Hepatic stellate cell (primary cell): Measurements from ENCODE around the gene TUBB2B.
"Not testable (repeated sequence)": the region's sequence is repeated elsewhere in the genome, so short reads cannot be mapped to it uniquely, and the experiment has no call there.

Experiments used
- DNase-seq: peaks from one replicate; pipeline ENCODE4 v3.0.0; 2011; ENCODE audit warnings: low spot score

The TUBB2B gene

DNA sequence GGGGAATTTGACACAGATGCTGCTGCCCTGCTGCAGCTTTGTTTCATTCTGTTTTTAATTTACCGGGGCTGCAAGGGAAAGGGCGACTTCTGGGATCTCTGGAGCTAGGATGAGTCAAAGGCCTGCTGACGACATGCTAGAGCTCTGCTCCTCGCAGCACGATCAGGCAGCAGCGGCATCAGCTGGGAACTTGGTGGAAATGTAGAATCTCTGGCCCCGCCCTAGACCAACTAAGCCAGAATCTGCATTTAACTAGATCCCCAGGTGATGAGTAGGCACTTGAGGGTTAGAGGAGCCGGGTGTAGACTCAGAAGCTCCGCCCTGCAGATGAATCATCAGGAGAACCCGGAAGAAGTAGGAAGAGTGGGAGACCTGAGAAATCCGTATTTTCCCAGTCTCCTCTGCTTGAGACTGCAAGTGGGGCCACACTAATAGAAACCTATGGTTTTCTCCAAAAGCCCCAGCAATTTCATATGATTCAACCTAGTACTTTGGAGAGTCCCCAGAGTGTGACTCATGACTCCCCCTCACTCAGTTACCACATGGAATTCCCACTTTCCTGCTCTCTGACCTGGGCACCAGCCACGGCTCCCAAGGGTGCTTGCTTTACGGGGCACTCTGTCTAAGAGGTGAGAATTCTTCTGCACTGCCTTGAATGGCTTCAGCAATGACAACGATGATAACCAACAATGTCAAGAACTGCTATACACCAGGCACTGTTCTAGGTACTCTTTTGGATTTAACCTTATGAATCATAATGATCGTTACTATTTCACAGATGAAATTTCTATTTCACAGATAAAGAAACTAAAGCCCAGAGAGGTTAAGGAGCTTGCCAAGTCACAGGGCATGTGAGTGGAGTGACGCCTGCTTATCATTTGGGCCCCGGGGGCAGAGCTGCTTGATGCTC lies 18.1 kb downstream of the TUBB2B start:
- DNase-seq: no peak

DNA sequence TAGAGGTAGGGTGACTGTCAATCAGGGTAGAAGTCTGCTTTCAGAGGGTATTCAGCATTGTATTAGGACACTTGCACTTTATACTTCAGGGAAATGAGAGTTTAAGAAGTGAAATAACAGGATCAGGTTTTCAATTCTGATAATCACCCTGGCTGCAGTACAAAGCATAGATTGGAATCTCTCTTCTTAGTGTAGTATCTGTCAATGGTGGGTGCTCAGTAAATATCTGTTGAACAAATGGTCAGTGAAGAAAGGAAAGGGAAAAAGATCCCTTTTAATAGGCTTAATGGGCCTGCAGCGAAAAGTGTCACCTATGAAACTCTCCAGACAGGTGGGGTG lies 18.7 kb downstream of the TUBB2B start:
- no peak for DNase-seq

DNA sequence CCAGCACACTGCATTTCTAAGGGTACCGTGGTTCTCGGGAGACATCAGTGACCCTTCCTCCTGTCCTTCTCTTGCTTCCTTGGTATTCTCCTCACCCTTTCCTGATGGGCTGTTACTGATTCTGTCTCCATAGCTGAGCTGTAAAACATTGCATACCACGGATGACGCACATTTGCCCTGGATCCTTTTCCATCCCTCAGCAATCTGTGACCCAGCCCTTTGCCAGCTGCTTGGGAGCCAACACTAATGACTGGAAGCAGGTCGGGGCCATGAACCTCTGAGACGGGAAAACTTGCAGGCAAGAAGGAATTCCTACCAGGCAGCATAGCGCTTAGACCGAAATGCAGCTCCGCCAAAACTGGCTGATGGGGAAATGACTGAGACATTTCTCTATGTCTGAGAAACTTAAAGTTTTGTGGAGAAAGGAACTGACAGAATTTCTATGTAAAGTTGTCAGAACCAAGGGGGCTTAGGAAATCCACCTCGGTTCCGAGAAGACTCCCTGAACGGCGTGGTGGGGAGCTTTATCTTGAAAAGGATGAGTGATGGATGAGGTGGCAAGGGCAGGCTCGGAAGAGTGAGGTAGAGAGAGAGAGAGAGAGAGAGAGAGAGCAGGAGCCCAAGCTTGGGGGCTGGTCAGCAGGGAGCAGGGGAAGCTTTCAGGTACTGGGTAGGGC lies 19.2 kb downstream of the TUBB2B start:
- peak; percentile 63 for DNase-seq

DNA sequence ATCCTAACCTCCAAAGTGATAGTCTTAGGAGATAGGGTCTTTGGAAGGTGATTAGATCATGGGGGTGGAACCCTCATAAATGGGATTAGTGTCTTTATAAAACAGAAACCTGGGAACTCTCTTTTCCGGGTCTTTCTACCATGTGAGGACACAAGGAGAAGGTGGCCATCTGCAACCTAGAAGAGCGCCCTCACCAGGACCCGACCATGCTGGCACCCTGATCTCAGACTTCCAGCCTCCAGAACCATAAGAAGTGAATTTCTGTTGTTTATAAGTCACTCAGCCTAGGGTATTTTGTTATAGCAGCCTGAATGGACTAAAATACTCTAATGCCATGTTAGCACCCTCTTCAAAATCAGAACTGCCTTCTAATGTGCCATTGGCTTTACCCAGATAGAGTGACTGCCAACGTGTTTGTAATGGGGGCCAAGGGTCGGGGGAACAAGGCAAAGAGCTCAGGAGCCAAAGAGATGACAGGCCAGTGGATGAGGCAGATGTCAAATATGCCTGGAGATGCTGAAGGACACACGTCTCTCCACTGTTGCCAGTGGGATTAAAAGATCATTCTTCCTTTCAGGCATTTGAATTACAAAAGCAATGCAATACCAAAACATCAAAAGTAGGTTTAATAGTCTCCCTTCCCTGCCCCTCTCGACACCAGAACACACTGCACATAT lies 21.0 kb downstream of the TUBB2B start:
- no peak for DNase-seq

DNA sequence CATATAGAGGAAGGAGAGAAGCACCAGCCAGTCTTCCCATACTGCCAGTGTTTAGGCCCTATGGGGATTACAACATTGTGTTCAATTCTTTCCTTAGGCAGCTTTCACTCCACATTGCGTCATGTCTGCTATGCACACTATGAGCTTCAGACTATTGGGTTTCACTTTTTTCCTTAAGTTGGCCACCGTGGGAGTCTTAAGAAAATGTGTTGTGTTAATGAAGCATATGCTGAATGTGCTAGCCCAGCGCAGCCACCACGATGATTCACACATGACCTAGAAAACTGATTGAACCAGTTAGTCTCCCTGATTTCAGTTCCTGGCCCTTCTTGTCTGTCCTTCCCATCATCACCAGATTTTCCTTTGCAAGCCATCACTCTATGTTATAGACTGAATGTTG lies 21.5 kb downstream of the TUBB2B start:
- DNase-seq: no peak

DNA sequence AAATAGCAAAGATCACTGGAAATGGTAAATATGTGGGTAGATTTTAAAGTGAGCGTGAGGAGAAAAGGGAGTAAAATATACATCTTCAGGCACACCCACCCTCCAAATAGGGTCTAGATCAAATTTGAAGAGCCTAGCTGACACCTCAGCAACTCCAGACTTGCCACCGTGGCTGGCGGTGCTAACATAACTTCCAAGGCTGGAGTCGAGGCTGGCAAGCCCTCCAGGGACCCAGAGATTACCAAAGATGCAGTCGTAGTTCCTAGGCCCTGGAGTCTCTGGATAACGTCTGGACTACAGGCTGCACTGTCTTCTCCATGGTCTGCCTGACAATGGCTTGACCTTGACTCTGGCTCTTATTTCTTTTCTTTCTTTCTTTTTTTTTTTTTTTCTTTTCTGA lies 22.5 kb downstream of the TUBB2B start:
- no peak for DNase-seq

DNA sequence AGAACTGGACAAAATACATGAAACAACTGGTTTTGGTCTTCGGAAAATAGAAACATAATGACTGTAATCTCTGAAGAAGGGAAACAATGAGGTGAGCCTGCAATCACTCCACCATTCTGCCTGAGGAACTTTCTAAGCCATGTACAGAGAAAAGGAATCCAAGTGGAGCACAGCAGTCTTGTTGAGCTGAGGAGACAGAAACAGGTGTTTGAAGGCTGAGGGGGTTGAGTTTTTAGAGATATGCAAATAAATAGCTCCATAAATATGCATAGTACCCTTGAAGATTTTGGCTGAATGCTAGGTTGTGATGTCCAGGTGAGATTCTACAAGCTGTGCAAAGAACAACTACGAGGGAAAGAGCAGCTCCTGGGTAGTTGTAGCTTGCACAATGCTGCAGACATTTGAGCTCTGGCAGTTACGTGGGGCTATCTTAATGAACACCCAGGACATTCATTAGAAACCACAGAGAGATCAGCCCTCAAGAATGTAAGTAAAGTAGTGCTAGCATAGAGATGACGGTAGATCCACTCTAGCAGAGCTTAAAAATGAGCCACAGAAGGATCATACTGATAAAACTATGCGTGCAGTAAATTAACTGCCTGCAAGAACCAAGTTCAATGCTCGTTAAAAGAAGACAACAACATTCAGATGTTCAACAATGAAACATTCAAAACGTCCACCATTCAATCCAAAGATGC lies 24.3 kb downstream of the TUBB2B start:
- no peak for DNase-seq

DNA sequence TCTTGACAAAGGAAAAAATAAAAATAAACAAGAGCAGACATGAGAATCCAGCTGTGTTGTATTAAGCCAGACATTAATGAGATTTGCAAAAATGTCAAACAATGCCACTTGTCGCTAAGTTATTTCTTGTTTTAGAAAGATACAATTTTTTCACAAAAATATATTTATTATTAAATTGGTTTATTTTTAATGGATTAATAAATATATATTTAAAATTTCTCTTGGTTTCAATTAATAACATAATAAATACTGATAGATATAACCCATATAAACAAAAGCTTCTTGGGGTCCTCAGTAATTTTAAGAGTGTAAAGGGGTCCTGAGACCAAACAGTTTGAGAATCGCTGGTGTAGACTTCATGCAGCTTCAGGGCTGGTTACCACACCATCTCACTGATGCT lies 26.1 kb downstream of the TUBB2B start:
- no peak for DNase-seq

DNA sequence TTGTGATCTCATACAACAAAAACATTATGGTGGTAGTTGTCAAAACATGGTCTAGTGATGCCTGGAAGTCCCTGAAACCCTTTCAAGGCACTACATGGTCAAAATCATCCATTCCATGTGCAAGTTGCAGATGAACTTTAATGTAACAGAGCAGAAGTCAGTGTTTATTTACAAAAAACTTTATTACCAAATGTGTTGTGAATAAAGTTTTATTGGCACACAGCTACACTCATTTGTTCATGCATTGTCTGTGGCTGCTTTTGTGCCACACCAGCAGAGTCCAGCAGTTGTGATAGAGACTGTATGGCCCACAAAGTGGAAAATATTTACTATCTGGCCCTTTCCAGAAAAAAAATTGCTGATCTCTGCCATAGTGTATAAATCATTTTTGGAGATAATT lies 26.8 kb downstream of the TUBB2B start:
- no peak for DNase-seq

DNA sequence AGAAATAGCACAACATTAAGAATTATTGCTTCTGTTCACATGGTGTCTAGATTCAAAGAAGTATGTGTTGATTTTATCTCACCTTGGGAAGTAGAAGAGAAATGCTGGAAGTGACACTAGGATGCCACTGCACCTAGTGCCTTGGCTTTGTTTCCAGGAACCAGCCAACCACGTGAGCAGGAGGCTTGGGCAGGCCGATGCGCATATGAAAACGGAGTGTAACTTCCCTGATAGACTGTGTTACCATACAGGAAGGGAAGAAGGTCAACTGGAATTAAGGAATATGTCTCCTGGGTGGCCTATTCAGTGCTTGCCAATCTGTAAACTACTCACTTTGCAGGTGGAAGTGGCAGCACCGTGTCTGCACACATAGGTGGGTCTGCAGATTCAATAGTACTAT lies 28.1 kb downstream of the TUBB2B start:
- DNase-seq: no peak

DNA sequence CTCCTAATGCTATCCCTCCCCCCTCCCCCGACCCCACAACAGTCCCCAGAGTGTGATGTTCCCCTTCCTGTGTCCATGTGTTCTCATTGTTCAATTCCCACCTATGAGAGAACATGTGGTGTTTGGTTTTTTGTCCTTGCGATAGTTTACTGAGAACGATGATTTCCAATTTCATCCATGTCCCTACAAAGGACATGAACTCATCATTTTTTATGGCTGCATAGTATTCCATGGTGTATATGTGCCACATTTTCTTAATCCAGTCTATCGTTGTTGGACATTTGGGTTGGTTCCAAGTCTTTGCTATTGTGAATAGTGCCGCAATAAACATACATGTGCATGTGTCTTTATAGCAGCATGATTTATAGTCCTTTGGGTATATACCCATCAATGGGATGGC lies 29.7 kb downstream of the TUBB2B start:
- DNase-seq: not testable (repeated sequence)

DNA sequence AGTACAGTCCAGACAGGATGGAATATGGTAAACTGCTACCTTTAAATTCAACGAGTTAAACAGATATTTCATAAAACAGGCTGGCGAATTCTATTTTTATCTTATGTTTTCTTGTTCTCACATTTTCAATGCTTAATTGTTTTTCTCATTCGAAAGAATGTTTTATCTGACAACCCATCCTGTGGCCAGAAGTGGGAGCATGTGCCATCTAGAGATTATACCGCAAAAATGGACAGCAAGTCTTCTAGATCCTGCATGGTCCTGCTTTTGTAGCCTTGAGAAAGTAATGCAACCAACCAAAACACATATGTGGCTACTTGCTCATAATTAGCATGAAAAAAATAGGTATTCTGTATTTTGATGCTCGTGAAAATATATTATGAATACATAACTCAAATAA lies 30.7 kb downstream of the TUBB2B start:
- no peak for DNase-seq

DNA sequence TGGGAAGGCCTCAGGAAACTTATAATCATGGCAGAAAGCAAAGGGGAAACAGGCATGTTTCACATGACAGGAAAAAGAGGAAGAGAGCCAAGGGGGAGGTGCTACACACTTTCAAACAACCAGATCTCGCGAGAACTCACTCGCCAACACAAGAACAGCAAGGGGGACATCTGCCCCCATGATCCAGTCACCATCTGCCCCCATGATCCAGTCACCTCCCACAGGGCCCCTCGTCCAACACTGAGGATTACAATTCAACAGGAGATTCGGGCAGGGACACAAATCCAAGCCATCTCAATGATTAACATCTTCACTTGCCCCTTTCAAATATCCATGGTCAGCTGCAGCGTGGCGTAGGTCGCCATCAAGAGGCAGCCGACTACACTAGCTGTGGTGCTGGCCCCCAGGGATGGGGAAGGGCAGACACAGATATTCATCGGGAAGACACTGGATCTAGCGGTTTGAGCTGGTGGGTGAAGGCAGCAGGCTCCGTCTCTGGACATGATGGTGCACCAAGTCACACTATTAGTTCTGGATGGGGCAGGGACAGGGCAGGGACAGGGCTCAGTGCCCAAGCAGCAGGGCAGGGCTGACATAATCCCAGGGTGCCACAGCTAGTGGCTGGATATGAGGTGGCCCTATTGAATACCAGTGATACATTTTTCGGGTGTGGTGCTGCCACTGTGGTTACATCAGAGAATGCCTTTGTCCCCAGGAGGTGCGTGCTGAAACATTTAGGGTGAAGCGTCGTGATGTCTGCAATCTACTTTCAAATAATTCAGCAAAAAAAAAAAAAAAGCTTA lies 31.6 kb downstream of the TUBB2B start:
- no peak for DNase-seq

DNA sequence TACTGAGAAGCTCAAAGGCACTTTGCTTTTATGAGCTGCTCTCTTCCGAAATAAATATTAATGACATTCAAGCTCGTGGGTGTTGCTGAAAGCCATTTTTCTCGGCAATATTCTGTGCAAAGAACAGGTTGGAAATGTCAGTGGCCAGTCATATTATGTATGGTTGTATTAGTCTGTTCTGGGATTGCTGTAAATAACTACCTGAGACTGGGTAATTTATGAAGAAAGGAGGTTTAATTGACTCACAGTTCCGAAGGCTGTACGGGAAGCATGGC lies 32.1 kb downstream of the TUBB2B start:
- DNase-seq: no peak

DNA sequence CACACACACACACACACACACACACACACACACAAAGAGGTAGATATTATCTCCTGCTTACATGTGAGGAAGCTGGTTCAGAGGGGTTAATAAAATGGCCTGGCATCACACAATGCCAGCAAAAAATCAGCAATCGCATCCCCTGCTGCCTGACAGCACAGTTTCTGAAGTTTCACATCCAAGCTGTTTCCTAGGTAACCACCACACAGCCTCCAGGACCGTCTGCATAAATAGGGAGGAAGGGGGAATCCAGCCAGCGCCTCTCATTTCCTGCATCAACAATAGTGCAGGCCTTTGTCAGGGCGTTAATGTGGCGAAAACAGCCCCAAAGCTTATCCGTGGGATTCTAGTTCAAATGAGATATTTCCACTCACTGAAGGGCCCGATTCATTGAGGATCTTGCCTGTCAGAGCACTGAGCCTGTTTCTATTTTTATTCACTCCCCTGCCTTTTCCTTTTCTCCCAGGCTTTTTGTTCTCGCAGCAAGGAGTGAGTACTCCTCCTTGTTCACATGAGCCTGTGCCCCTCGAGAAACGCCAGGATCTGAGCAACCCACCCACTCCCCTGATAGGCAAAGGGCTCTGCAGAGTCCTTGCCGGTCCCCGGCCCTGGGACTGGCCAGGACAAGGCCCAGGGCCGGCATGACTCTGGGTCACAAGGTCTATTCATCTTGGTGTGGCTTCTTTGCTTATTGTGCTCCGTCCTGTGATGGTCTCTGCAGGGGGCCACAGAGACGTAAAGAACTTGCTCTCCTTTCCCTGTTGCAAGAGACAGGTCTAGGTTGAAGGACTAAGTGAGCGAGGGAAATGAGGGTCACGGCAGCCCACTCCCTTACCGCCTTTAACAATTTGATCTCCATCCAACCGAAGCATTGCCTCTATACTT lies 32.7 kb downstream of the TUBB2B start:
- no peak for DNase-seq

DNA sequence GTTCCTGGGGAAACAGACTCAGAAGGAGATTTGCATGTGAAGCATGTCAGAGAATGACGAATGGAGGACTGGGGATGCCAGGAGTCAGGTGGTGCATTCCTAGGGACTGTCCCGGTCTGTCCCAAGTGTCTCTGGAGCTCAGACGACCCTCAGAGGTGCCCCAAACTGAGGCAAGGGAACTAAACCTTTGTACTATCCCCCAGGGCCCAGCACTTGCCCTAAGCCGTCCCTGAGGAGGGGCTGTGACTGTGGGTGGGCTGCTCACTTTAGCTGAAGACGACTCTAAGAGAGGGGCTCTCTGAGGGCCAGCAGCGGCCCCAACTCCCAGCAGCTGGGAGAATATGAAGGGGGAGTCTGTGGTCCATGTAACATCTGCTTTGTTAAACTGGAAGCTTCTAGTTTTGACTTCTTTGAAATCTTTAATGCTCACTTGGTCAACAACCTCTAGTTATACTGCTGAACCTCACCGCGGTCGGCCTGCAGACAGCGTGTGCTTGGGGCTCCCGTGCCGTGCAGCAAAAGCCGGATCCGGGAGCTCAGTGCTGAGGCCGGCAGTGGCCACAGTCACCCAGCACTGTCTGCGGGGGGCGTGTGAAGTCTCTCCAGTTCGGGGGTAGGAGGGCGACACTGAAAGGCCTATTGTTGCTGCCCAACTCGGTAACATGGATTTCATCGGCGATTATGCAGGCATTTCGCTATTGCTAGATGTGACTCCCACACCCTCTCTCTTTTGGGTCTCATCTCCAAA lies 34.2 kb downstream of the TUBB2B start:
- DNase-seq: no peak

DNA sequence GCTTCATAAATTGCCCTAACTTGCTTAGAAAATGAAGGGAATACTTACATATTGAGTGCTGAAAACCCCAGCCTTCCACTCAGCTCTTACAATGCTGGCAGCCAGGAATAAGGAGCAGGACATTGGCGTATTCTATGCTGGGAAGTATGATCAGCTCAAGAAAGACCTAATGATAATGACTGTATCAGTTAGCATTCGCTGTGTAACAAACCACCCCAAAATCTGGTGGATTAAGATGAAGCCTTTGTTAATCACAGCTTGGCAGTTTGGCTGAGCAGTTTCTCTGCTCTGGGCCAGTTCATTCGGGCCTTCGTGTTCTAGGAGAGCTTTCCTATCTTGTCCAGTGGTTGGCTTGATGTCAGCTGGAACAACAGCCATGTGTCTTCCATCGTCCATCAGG lies 36.7 kb downstream of the TUBB2B start:
- DNase-seq: no peak

DNA sequence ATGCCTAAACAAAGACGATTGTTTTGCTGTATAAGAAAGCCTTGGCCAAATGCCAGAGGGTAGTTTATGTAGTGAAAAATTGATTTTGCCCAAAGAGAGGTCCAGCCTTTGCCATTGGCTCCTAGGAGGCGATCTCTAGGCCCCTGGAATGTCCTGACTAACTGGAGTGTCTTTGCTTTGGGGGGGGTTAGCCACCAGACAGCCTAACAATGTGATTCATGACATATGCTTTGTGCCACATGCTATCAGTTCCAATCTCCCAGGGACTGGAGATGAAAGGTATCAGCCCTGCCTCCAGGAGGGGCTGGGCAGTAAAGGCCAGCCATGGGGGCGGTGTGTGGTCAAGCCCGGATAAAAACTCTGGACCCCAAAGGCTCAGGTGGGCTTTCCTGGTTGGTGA lies 37.4 kb downstream of the TUBB2B start:
- no peak for DNase-seq

DNA sequence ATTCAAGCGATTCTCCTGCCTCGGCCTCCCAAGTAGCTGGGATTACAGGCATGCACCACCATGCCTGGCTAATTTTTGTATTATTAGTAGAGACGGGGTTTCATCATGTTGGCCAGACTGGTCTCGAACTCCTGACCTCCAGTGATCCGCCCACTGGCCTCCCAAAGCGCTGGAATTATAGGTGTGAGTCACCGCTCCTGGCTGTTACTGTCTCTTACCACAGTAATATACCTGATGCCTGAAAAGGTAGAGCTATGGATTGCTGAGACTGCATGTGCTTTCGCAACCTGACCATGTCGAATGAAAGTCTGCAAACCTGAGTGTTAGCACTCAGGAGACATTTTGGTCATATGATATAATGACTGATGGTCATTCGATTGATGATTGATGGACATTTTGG lies 38.3 kb downstream of the TUBB2B start:
- not testable (repeated sequence) for DNase-seq

DNA sequence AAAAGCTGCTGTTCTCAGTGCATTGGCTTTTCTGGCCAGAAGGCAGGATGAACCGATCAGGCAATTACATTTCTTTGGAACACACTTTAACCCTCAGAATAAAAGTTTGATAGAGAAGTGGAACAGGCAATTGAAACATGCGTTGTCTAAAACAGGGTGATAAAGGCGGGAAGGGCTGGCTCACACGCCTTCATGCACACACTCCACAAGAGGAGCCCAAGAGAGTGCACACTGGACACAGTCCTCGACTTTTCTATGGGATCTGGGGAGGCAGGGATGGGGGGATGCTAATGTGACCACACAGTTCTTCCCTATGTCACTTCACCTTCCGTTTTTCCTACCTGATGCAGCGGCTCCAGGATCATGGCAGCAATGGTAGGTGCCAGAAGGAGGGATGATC lies 39.2 kb downstream of the TUBB2B start:
- DNase-seq: no peak
